Colonic mucosa (tissue), 4 donors: ENCODE data around the gene ATP2B3. TPM values are rescaled to one million over a fixed set of nuclear protein-coding genes. Genes with fewer than 3 reads are reported as not detected.
"Not testable (repeated sequence)": the region's sequence is repeated elsewhere in the genome, so short reads cannot be mapped to it uniquely, and the experiment has no call there.

Experiments used
- DNase-seq: peaks from one replicate; pipeline ENCODE4 v3.0.0-alpha.2; 2020
- H3K27ac ChIP-seq: fragments of 200-600 bp; one replicate; pipeline ENCODE4 v1.8.0; 2021
- H3K27me3 ChIP-seq: fragments of 200-600 bp; one replicate; pipeline ENCODE4 v1.8.0; 2021
- H3K36me3 ChIP-seq: fragments of 200-600 bp; one replicate; pipeline ENCODE4 v1.8.0; 2021
- H3K4me1 ChIP-seq: fragments of 200-600 bp; one replicate; pipeline ENCODE4 v1.8.0; 2021; ENCODE audit warnings: mild to moderate bottlenecking
- H3K4me3 ChIP-seq: fragments of 200-600 bp; one replicate; pipeline ENCODE4 v1.8.0; 2021
- H3K9ac ChIP-seq, 2 donors: one replicate each; pipeline ENCODE4 v1.7.0; 2013; ENCODE audit warnings: control low read depth in 2 of 2, low read depth in 2 of 2, low read length in 2 of 2
- H3K9me3 ChIP-seq: fragments of 200-600 bp; one replicate; pipeline ENCODE4 v1.8.0; 2021
- intact Hi-C: fragments of 100-400 bp; cut with DNase I; formaldehyde crosslinking; loops from one replicate; pipeline ENCODE4 v1.14.1; 2022
- total RNA-seq, 2 donors: library from RNA; stranded (reverse); fragmentation: NEBNext Ultra II Directional in 1 of 2; extraction: Animal tissue kit (Norgen Biotek cat#: 25700) in 1 of 2; gene quantifications; one replicate each; pipeline ENCODE4 v1.2.1, GENCODE V29; 2021
- TF ChIP-seq, protein P1 (sequence below): fragments of 200-600 bp; IDR thresholded peaks from one replicate; pipeline ENCODE4 v1.8.0; 2022; ENCODE audit warnings: antibody characterized with exemption, mild to moderate bottlenecking
- donor health status: healthy.
- donor health status: DM: no; HTN: no; CAD: no.
- donor health status: DM: no; HTN: no; CAD: no.

ATP2B3 gene
- total RNA-seq, 2 donors from 2014 or later, result 0.24 TPM; not detected in 1

DNA sequence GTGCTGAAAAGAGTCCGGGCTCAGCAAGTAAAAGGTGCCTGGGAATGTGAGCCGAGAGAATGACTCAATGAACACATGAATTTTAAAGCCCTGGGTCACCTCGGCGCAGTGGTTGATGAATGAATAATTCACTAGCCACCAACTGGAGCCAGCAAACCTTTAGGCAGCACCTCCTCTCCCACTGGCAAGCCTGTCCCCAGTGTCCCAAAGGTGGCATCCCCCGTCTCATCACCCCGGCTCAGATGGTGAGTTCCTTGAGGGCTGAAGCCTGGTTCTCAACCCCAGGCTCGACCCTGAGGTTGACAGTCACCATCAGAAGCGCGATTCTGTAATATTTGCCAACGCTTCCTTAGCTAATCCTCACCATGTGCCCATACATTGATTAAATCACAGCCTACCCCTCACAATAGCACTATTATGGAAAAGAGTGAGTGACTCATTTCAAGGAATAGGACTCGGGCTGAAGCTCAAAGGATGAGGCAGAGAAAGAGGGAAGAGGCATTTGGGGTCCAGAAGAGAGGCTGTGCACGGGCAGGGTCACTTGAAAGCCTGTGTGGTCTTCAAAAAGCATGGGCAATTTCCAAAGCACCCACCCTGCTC, 84.2 kb downstream of the ATP2B3 start:
- intact Hi-C loops, result no loop called here
- H3K27me3 ChIP-seq, result no peaks in the 10 kb centered on the region
- H3K9ac ChIP-seq, result no peak overlapping the region
- H3K4me1 ChIP-seq, result no peaks in the 10 kb centered on the region
- H3K36me3 ChIP-seq, result no peaks in the 10 kb centered on the region
- no peak overlapping the region for H3K4me3 ChIP-seq
- H3K9me3 ChIP-seq, result no peaks in the 10 kb centered on the region
- DNase-seq, result no peak
- H3K27ac ChIP-seq, result no peak overlapping the region
- TF ChIP-seq, protein P1, sequence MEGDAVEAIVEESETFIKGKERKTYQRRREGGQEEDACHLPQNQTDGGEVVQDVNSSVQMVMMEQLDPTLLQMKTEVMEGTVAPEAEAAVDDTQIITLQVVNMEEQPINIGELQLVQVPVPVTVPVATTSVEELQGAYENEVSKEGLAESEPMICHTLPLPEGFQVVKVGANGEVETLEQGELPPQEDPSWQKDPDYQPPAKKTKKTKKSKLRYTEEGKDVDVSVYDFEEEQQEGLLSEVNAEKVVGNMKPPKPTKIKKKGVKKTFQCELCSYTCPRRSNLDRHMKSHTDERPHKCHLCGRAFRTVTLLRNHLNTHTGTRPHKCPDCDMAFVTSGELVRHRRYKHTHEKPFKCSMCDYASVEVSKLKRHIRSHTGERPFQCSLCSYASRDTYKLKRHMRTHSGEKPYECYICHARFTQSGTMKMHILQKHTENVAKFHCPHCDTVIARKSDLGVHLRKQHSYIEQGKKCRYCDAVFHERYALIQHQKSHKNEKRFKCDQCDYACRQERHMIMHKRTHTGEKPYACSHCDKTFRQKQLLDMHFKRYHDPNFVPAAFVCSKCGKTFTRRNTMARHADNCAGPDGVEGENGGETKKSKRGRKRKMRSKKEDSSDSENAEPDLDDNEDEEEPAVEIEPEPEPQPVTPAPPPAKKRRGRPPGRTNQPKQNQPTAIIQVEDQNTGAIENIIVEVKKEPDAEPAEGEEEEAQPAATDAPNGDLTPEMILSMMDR, result no peak

DNA sequence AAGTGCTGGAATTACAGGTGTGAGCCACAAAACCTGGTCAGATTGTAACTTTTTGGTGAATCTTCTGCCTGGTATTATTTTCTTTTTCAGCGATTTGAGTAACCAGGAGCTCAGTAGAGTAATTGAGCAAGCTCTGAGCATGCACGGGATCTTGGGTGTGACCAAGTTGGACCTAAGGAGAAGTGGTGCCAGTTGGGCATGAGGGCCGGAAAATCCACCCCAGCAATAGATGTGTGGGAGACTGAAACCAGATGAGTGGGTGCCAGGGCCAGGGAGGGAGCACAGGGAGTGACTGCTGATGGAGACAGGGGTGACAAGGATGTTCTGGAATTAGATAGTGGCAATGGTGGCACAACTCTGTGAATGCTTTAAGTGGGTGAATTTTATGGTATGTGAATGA, 85.2 kb downstream of the ATP2B3 start:
- no peak overlapping the region for H3K4me3 ChIP-seq
- no peaks in the 10 kb centered on the region for H3K36me3 ChIP-seq
- H3K27me3 ChIP-seq, result no peaks in the 10 kb centered on the region
- H3K9ac ChIP-seq, result no peak overlapping the region
- DNase-seq, result no peak
- H3K27ac ChIP-seq, result no peak overlapping the region
- TF ChIP-seq, protein P1, result no peak
- H3K9me3 ChIP-seq, result no peaks in the 10 kb centered on the region
- intact Hi-C loops, result no loop called here
- H3K4me1 ChIP-seq, result no peaks in the 10 kb centered on the region

DNA sequence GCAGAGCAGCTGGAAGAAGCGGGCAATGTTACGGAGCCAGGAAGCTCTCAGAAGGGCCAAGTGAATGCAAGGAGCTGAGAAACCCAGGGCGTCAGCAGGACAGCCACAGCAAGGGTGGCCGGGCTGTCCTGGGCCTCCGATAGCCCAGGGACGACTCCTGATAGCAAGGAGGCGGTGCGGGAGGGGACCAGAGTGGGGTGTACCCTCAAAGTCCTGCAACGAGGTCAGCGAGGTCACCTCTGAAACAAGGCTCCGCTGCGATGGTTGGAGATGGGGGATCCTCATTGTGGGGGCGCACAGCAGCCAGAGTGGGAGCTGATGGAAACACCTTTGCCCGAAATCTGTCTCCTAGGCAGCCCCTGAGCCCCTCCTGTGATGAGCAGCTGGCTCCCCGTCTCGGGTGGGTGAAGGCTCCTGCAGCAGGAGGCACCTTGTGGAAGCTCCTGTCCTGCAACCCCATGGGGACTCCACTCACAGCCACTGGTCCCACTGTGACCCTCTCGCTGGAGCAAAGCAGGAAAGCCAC, 85.8 kb downstream of the ATP2B3 start:
- Histone ChIP-seq H3K4me3 (no peak overlapping the region), H3K4me1 (no peaks in the 10 kb centered on the region), H3K27me3 (no peaks in the 10 kb centered on the region), H3K36me3 (no peaks in the 10 kb centered on the region), H3K27ac (no peak overlapping the region), H3K9ac (no peak overlapping the region), H3K9me3 (no peaks in the 10 kb centered on the region)
- DNase-seq, result no peak
- TF ChIP-seq, protein P1, result no peak
- intact Hi-C loops, result no loop called here

DNA sequence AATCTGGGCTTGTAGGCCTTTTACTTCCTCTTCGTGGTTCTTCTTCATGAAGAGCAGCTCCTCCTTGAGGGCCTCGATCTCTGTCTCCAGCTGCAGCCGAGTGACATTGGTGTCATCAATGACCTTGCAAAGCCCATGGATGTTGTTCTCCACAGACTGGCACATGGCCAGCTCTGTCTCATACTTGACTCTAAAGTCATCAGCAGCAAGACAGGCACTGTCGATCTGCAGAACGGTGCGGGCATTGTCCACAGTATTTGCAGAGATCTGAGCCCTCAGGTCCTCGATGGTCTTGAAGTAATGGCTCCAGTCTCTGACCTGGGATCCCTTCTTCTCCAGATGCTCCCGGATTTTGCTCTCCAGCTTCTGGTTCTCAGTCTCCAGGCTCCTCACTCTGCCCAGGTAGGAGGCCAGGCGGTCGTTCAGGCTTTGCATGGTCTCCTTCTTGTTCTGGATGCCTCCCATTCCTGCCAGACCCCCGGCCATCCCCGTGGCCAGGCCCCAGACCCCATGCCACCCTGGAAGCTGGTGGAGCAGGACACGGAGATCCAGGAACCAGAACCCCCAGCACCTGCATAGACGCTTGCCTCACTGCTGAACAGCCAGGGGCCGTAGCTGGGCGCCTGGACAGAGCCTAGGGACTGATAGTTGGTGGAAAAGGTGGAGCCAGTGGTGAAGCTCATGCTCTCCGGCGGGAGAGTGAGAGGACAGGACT, 87.4 kb downstream of the ATP2B3 start:
- not testable (repeated sequence) for H3K9me3 ChIP-seq, H3K27me3 ChIP-seq

DNA sequence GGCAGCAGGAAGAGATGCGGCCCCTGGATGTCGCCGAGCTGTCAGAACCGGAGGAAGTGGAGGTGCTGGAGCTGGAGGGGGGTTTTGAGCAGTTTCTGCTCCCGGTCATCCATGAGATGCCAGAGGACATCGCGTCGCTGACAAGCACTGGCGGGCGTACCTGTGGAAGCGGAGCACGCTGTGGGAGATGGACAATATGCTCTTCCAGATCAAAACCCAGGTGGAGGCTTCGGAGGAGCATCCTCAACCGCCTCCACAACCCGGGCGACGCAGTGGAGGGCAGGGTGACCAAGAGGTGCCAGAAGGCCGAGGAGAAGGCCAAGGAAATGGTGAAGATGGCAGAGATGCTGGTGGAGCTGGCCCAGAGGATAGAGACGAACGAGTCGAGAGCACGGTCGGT, 89.1 kb downstream of the ATP2B3 start:
- H3K27me3 ChIP-seq, result no peaks in the 10 kb centered on the region
- DNase-seq, result no peak
- H3K36me3 ChIP-seq, result no peaks in the 10 kb centered on the region
- intact Hi-C loops, result no loop called here
- H3K4me1 ChIP-seq, result no peaks in the 10 kb centered on the region
- TF ChIP-seq, protein P1, result no peak
- H3K4me3 ChIP-seq, result no peak overlapping the region
- no peak overlapping the region for H3K27ac ChIP-seq
- H3K9me3 ChIP-seq, result no peaks in the 10 kb centered on the region
- no peak overlapping the region for H3K9ac ChIP-seq

More for the DNA sequence above, 87.4 kb downstream of the ATP2B3 start:
- DNase-seq, H3K4me1 ChIP-seq, H3K36me3 ChIP-seq, H3K4me3 ChIP-seq, H3K27ac ChIP-seq, H3K9ac ChIP-seq, intact Hi-C loops: not testable (repeated sequence)

DNA sequence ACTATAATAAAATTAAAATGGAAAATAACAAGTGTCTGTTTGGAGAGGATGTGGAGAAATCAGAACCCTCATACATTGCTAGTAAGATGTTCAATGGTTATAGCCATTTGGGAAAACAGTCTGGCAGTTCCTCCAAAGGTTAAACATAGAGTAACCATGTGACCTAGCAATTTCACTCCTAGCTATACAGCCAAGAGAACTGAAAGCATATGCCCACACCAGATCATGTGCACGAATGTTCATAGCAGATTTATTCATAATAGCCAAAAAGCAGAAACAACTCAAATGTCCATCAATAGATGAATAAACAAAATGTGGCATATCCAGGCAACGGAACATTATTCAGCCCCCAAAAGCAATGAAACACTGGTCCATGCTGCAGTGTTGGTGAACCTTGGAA, 90.9 kb downstream of the ATP2B3 start:
- no peak for DNase-seq
- Histone ChIP-seq H3K4me3 (no peak overlapping the region), H3K27ac (no peak overlapping the region), H3K36me3 (no peaks in the 10 kb centered on the region), H3K27me3 (no peaks in the 10 kb centered on the region), H3K4me1 (no peaks in the 10 kb centered on the region), H3K9me3 (no peaks in the 10 kb centered on the region), H3K9ac (no peak overlapping the region)
- intact Hi-C loops, result no loop called here
- TF ChIP-seq, protein P1, result no peak
